ENCODE data around the gene CYP4F22.
"Not testable (repeated sequence)": the region's sequence is repeated elsewhere in the genome, so short reads cannot be mapped to it uniquely, and the experiment has no call there.

The CYP4F22 gene

GRCh38 chr19:15508035-15508710 lies at the start of gene CYP4F22:
Gene CYP4F22, plus strand, starts transcription at chr19:15508525. Its CDS starts 16,812 bp downstream, at chr19:15525337.
- DNase-seq = no peak

GRCh38 chr19:15461694-15462093 lies 46.6 kb upstream of the CYP4F22 start:
- DNase-seq = no peak

- peak; percentile 80 for DNase-seq
These were observed 44.4 kb upstream of the CYP4F22 start for GRCh38 chr19:15463861-15464371.

GRCh38 chr19:15464394-15465385 lies 43.6 kb upstream of the CYP4F22 start, which contains the start of gene RASAL3:
Gene RASAL3, minus strand, starts transcription at chr19:15464544. Its CDS starts 186 bp downstream, at chr19:15464358.
- DNase-seq = peak; percentile 57

GRCh38 chr19:15466851-15467733 lies 41.2 kb upstream of the CYP4F22 start:
- peak; percentile 79 for DNase-seq

GRCh38 chr19:15467734-15468214 lies 40.6 kb upstream of the CYP4F22 start:
- DNase-seq = no peak

- no peak for DNase-seq
These were observed 39.4 kb upstream of the CYP4F22 start for GRCh38 chr19:15468675-15469512.

GRCh38 chr19:15469513-15470297 lies 38.6 kb upstream of the CYP4F22 start:
- no peak for DNase-seq

GRCh38 chr19:15471639-15472101 lies 36.7 kb upstream of the CYP4F22 start:
- DNase-seq = no peak

GRCh38 chr19:15473821-15474220 lies 34.5 kb upstream of the CYP4F22 start:
- DNase-seq = not testable (repeated sequence)

- no peak for DNase-seq
These were observed 33.2 kb upstream of the CYP4F22 start for GRCh38 chr19:15475169-15475568.

- no peak for DNase-seq
These were observed 32.7 kb upstream of the CYP4F22 start for GRCh38 chr19:15475611-15476010.

- no peak for DNase-seq
These were observed 32.0 kb upstream of the CYP4F22 start for GRCh38 chr19:15476325-15476724.

- no peak for DNase-seq
These were observed 28.7 kb upstream of the CYP4F22 start, which contains the start of gene PGLYRP2 for GRCh38 chr19:15479391-15480345. Gene PGLYRP2, minus strand, starts transcription at chr19:15479501. Its CDS starts 130 bp downstream, at chr19:15479371.

GRCh38 chr19:15480996-15481395 lies 27.3 kb upstream of the CYP4F22 start:
- not testable (repeated sequence) for DNase-seq

- not testable (repeated sequence) for DNase-seq
These were observed 22.6 kb upstream of the CYP4F22 start for GRCh38 chr19:15485768-15486167.

GRCh38 chr19:15487038-15487437 lies 21.3 kb upstream of the CYP4F22 start:
- no peak for DNase-seq

GRCh38 chr19:15488489-15489226 lies 19.7 kb upstream of the CYP4F22 start:
- no peak for DNase-seq

Measured in stimulated activated CD4-positive, alpha-beta T cell treated with anti-CD3 and anti-CD28 coated beads, Interleukin-1b, Interleukin-23, amount 100 ng/mL, for 48 hours (primary cell).